Fibroblast of lung (primary cell): ENCODE measurements around the gene MEIS2.

Experiments
- EZH2 ChIP-seq: IDR thresholded peaks from 2 replicates; pipeline ENCODE4 v1.5.1; 2012; ENCODE audit warnings: low read length, control low read depth, mild to moderate bottlenecking; ENCODE audit errors: missing control alignments
- TF ChIP-seq, protein P1 (sequence below), 2 donors: IDR thresholded peaks in 1 of 2; conservative IDR thresholded peaks in 1 of 2; 1 replicate in 1 of 2; 2 replicates in 1 of 2; pipeline ENCODE4 v1.5.1; 2011 to 2012; ENCODE audit warnings: low read length in 2 of 2, control low read depth in 1 of 2, inconsistent platforms in 1 of 2, low read depth in 1 of 2, mild to moderate bottlenecking in 1 of 2

GRCh38 chr15:36882487-36883131, 217.7 kb downstream of the MEIS2 start:
- TF ChIP-seq, protein P1, sequence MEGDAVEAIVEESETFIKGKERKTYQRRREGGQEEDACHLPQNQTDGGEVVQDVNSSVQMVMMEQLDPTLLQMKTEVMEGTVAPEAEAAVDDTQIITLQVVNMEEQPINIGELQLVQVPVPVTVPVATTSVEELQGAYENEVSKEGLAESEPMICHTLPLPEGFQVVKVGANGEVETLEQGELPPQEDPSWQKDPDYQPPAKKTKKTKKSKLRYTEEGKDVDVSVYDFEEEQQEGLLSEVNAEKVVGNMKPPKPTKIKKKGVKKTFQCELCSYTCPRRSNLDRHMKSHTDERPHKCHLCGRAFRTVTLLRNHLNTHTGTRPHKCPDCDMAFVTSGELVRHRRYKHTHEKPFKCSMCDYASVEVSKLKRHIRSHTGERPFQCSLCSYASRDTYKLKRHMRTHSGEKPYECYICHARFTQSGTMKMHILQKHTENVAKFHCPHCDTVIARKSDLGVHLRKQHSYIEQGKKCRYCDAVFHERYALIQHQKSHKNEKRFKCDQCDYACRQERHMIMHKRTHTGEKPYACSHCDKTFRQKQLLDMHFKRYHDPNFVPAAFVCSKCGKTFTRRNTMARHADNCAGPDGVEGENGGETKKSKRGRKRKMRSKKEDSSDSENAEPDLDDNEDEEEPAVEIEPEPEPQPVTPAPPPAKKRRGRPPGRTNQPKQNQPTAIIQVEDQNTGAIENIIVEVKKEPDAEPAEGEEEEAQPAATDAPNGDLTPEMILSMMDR (conservative IDR thresholded peaks at IDR 0.05 in 1 of 2, IDR thresholded peaks at IDR 0.05 in 1 of 2; ENCODE audit: low read depth in 1 of 2, low read length in 2 of 2), result no peak
- peak; percentile 61 for TF ChIP-seq EZH2
